CD4-positive, alpha-beta T cell (primary cell): ENCODE data around the gene KLHDC3. TPM values are rescaled to one million over a fixed set of nuclear protein-coding genes. Genes with fewer than 3 reads are reported as not detected.

ENCODE experiments used
- ATAC-seq: fragments of 200-7000 bp; cut with Tn5 transposase; one replicate; pipeline ENCODE4 v1.10.0; 2022; ENCODE audit warnings: mild to moderate bottlenecking; ENCODE audit not compliant: poor library complexity
- CTCF ChIA-PET: fragments of 350-600 bp; sonication (Branson Sonifier 250); formaldehyde crosslinking; loops from one replicate; lab custom pipeline; 2021; ENCODE audit warnings: antibody characterized with exemption, inconsistent platforms; lab: Charles Lee
- POLR2A ChIA-PET: fragments of 350-600 bp; sonication (Branson Sonifier 250); formaldehyde crosslinking; loops from one replicate; lab custom pipeline; 2021; ENCODE audit warnings: antibody characterized with exemption, inconsistent platforms; lab: Charles Lee
- DNase-seq, 14 experiments: peaks; one replicate each; pipeline ENCODE4 v3.0.0-alpha.2; 2013 to 2020; ENCODE audit warnings: mixed read lengths in 2 of 14
- H3K27ac ChIP-seq, 2 donors: one replicate each; pipeline versions ENCODE4 v1.5.1 to v1.7.0; 2013; ENCODE audit warnings: low read length in 2 of 2, low read depth in 1 of 2, mild to moderate bottlenecking in 1 of 2
- H3K27me3 ChIP-seq, 2 experiments: 1 replicate in 1 of 2; 2 replicates in 1 of 2; pipeline versions ENCODE4 v1.6.1 to v1.7.0; 2013; ENCODE audit warnings: low read length in 2 of 2, control low read depth in 1 of 2, mild to moderate bottlenecking in 1 of 2, moderate library complexity in 1 of 2; ENCODE audit not compliant: insufficient read depth in 2 of 2, control insufficient read depth in 1 of 2
- H3K36me3 ChIP-seq: one replicate; pipeline ENCODE4 v1.6.1; 2013; ENCODE audit warnings: low read length, control low read depth; ENCODE audit not compliant: insufficient read depth
- H3K4me1 ChIP-seq: one replicate; pipeline ENCODE4 v1.6.1; 2013; ENCODE audit warnings: low read length, control low read depth; ENCODE audit not compliant: insufficient read depth
- H3K4me3 ChIP-seq: one replicate; pipeline ENCODE4 v1.5.1; 2013; ENCODE audit warnings: mild to moderate bottlenecking, low read length, moderate library complexity
- H3K9me3 ChIP-seq, 2 experiments: 1 replicate in 1 of 2; 2 replicates in 1 of 2; pipeline versions ENCODE4 v1.6.1 to v1.7.0; 2013; ENCODE audit warnings: low read length in 2 of 2, mild to moderate bottlenecking in 2 of 2, control low read depth in 1 of 2, moderate library complexity in 1 of 2; ENCODE audit not compliant: control insufficient read depth in 1 of 2, insufficient read depth in 1 of 2
- H3K27ac Mint-ChIP-seq: one replicate; pipeline ENCODE4 v1.8.0; 2020; ENCODE audit warnings: mixed read lengths
- H3K27me3 Mint-ChIP-seq: one replicate; pipeline ENCODE4 v1.8.0; 2021; ENCODE audit warnings: mixed read lengths
- H3K36me3 Mint-ChIP-seq: one replicate; pipeline ENCODE4 v1.8.0; 2021; ENCODE audit warnings: low read depth, mixed read lengths
- H3K4me1 Mint-ChIP-seq: one replicate; pipeline ENCODE4 v1.8.0; 2021; ENCODE audit warnings: low read depth, mixed read lengths
- H3K4me3 Mint-ChIP-seq: one replicate; pipeline ENCODE4 v1.8.0; 2020; ENCODE audit warnings: mild to moderate bottlenecking, mixed read lengths
- H3K9me3 Mint-ChIP-seq: one replicate; pipeline ENCODE4 v1.8.0; 2020; ENCODE audit warnings: mixed read lengths
- intact Hi-C, 2 experiments: fragments of 100-400 bp; cut with DNase I in 1 of 2; cut with micrococcal nuclease in 1 of 2; formaldehyde crosslinking; loops; one replicate each; pipeline versions ENCODE4 v1.15.1 to v1.9.0; 2023 to 2025; cut with DNase I, micrococcal nuclease
- total RNA-seq, 174 experiments: library from RNA in 2 of 174; stranded (reverse) in 2 of 174; gene quantifications; one replicate each; pipeline ENCODE4 v1.2.3 and lab custom pipeline; 2021 to 2026
- TF ChIP-seq, protein P1 (sequence below): fragments of 200-600 bp; IDR thresholded peaks from one replicate; pipeline ENCODE4 v1.8.0; 2022; ENCODE audit warnings: antibody characterized with exemption, mild to moderate bottlenecking

The KLHDC3 gene
- total RNA-seq, 2 experiments from 2014 or later: 21.0 to 22.3 TPM

DNA sequence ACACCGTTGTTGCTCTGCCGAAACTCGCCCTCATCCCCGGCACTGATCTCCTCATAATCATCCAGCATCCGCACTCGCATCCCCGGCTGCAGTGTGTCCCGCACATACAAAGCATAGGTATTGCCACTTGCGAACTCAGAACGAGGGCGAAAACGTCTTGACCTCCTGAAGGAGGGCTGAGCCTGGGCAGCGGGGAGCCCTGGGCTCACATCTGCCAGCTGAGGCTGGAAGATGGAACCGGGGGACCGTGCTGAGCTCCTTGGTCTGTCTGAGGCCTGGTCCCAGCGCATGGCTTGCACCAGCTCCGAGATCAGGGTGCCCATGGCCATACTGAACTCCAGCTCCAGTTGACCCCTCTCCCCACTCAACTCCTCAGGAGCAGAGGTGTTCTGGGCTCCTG lies 36.9 kb downstream of the KLHDC3 start:
- peak overlapping the region; percentile 65 for H3K4me3 Mint-ChIP-seq
- peaks cover 69% of the 10 kb centered on the region for H3K36me3 Mint-ChIP-seq
- Histone ChIP-seq H3K27me3 (no peaks in the 10 kb centered on the region), H3K9me3 (no peaks in the 10 kb centered on the region), H3K4me3 (no peak overlapping the region), H3K36me3 (peaks cover 40% of the 10 kb centered on the region), H3K4me1 (peaks cover 36% of the 10 kb centered on the region), H3K27ac (no peak overlapping the region)
- H3K27me3 Mint-ChIP-seq: no peaks in the 10 kb centered on the region
- DNase-seq (no peak), ATAC-seq (no peak)
- intact Hi-C loops: loop anchor here (5.0 to 10.0 kb wide), 3 partner anchors 74 to 1156 kb away; partner anchors contain the start of genes PEX6 (in 2 of the 2), GTPBP2 (in 1 of the 2) and USP49 (in 1 of the 2)
- TF ChIP-seq, protein P1, sequence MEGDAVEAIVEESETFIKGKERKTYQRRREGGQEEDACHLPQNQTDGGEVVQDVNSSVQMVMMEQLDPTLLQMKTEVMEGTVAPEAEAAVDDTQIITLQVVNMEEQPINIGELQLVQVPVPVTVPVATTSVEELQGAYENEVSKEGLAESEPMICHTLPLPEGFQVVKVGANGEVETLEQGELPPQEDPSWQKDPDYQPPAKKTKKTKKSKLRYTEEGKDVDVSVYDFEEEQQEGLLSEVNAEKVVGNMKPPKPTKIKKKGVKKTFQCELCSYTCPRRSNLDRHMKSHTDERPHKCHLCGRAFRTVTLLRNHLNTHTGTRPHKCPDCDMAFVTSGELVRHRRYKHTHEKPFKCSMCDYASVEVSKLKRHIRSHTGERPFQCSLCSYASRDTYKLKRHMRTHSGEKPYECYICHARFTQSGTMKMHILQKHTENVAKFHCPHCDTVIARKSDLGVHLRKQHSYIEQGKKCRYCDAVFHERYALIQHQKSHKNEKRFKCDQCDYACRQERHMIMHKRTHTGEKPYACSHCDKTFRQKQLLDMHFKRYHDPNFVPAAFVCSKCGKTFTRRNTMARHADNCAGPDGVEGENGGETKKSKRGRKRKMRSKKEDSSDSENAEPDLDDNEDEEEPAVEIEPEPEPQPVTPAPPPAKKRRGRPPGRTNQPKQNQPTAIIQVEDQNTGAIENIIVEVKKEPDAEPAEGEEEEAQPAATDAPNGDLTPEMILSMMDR: no peak
- H3K9me3 Mint-ChIP-seq: no peaks in the 10 kb centered on the region
- H3K27ac Mint-ChIP-seq: peak overlapping the region; percentile 37
- ChIA-PET POLR2A (interaction anchor here (0.5 to 0.6 kb wide), 3 partner anchors 8 to 28 kb away, joined by 3 read pairs; partner anchors contain the start of genes KLC4 and MRPL2), CTCF (no interaction called here)
- H3K4me1 Mint-ChIP-seq: peaks cover 44% of the 10 kb centered on the region

DNA sequence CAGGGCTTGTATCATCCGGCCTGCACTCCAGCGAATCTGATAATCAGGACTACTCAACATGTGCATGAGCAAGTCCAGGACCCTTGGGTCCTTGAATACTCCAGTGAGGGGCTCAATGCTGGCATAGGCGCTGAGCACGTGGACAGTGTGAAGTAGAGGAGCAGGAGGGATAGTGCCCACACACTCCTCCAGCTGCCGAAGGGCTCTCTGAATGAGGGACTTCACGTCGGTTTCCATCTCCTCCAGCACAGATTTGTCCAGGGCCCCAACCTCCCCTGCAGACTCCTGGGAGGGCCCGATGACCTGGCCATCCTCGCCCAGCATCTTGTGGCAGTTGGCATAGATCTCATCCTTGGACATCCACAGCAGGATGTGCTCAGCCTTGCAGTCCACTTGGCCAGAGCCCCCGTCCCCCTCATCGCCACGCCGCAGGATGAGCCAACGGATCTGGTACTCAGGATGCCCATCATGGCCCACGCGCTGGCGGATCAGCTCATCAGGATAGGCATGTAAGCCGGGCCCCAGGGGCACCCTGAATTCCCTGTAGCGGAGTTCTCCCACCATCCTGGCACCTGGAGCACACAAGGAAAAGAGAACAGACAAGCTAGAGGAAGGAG lies 38.3 kb downstream of the KLHDC3 start:
- Histone ChIP-seq H3K9me3 (no peaks in the 10 kb centered on the region), H3K4me3 (no peak overlapping the region), H3K4me1 (peaks cover 36% of the 10 kb centered on the region), H3K27me3 (no peaks in the 10 kb centered on the region), H3K36me3 (peaks cover 39% of the 10 kb centered on the region), H3K27ac (peak overlapping the region in 1 of 2 donors; percentile 76)
- POLR2A ChIA-PET: interaction anchor here (0.6 to 3.2 kb wide), 3 partner anchors 31 to 312 kb away, joined by 3 to 37 read pairs (median 25); partner anchors contain the start of genes KLHDC3, MEA1 and RRP36
- TF ChIP-seq, protein P1: no peak
- CTCF ChIA-PET: no interaction called here
- H3K4me3 Mint-ChIP-seq: peak overlapping the region; percentile 98
- peak overlapping the region; percentile 96 for H3K27ac Mint-ChIP-seq
- ATAC-seq (no peak), DNase-seq (no peak)
- no peaks in the 10 kb centered on the region for H3K27me3 Mint-ChIP-seq
- intact Hi-C loops: loop anchor here (2.0 to 10.0 kb wide), 4 partner anchors 75 to 1158 kb away; partner anchors contain the start of genes PEX6 (in 2 of the 2), CNPY3 (in 1 of the 2), GTPBP2 (in 1 of the 2) and USP49 (in 1 of the 2)
- no peaks in the 10 kb centered on the region for H3K9me3 Mint-ChIP-seq
- peaks cover 48% of the 10 kb centered on the region for H3K4me1 Mint-ChIP-seq
- H3K36me3 Mint-ChIP-seq: peaks cover 61% of the 10 kb centered on the region

DNA sequence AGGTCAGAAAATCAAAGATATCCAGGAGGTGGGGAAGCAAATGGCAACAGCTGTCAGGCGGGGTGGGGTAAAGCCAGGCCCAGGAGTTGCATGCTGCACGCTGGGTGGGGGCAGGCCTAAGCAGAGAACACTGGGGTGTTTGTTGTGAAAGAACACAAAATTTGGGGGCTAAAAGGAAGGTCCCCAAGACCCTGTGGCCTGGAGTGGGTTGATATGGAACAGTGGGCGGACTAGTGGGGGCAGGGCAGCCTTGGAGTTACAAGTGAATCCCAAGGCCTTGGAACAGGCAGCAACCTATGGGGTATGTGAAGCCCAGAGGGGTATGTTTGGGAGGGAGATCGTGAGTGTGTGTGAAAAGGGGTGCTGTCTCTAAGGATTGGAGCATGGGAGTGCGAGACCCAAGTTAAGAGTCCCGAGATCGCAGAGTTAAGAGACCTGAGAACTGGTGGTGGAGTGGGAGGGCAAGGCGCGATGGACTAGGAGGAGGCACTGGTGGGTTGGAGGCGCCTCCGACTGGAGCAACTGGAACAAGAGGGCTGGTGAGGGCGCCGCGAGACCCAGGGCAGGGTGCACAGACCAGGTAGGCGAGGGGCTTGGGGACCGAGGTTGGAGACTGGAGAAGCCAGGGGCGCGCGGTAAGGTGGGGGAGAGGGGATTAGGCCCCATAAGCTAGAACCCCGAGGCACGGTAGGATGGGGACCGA lies 38.9 kb downstream of the KLHDC3 start:
- no peaks in the 10 kb centered on the region for H3K27me3 ChIP-seq
- peak; percentile 14 for ATAC-seq
- Mint-ChIP-seq H3K36me3 (peaks cover 60% of the 10 kb centered on the region), H3K4me3 (peak overlapping the region; percentile 98), H3K27me3 (no peaks in the 10 kb centered on the region), H3K27ac (peak overlapping the region; percentile 96), H3K9me3 (no peaks in the 10 kb centered on the region), H3K4me1 (peaks cover 52% of the 10 kb centered on the region)
- peaks cover 38% of the 10 kb centered on the region for H3K4me1 ChIP-seq
- ChIA-PET POLR2A (interaction anchor here (1.0 to 3.2 kb wide), 17 partner anchors 12 to 1266 kb away, joined by 3 to 50 read pairs (median 5); partner anchors contain the start of genes CNPY3, CUL9, KLHDC3 and MEA1), CTCF (interaction anchor here (0.6 to 1.5 kb wide), 5 partner anchors 32 to 152 kb away, joined by 3 to 7 read pairs (median 4); partner anchors contain the start of gene RRP36)
- H3K27ac ChIP-seq: peak overlapping the region; percentile 76 to 84
- H3K9me3 ChIP-seq: no peaks in the 10 kb centered on the region
- peak overlapping the region; percentile 93 for H3K4me3 ChIP-seq
- TF ChIP-seq, protein P1: no peak
- peaks cover 41% of the 10 kb centered on the region for H3K36me3 ChIP-seq
- intact Hi-C loops: loop anchor here (2.0 to 10.0 kb wide), 4 partner anchors 76 to 1158 kb away; partner anchors contain the start of genes PEX6 (in 2 of the 2), CNPY3 (in 1 of the 2), GTPBP2 (in 1 of the 2) and USP49 (in 1 of the 2)
- peak in 7 of 14 experiments; percentile 7 to 42 (median 18) for DNase-seq
